ENCODE results near the gene GRIK3.

The GRIK3 gene

GRCh38 chr1:36981771-36982622, 52.3 kb downstream of the GRIK3 start:
- Histone ChIP-seq H3K36me3 (ENCODE audit: insufficient read depth, low read length) (no peaks in the 10 kb centered on the region), H3K27me3 (ENCODE audit: insufficient read depth, low read length) (no peaks in the 10 kb centered on the region), H3K4me3 (ENCODE audit: low read depth, low read length) (no peak overlapping the region), H3K4me1 (ENCODE audit: control insufficient read depth, insufficient read depth, low read length, unreplicated experiment) (no peaks in the 10 kb centered on the region), H2AFZ (ENCODE audit: low read length, unreplicated experiment) (no peak overlapping the region), H3K79me2 (ENCODE audit: control insufficient read depth, insufficient read depth, low read length, unreplicated experiment) (no peaks in the 10 kb centered on the region), H3K27ac (ENCODE audit: low read depth, low read length) (no peak overlapping the region)

DNA sequence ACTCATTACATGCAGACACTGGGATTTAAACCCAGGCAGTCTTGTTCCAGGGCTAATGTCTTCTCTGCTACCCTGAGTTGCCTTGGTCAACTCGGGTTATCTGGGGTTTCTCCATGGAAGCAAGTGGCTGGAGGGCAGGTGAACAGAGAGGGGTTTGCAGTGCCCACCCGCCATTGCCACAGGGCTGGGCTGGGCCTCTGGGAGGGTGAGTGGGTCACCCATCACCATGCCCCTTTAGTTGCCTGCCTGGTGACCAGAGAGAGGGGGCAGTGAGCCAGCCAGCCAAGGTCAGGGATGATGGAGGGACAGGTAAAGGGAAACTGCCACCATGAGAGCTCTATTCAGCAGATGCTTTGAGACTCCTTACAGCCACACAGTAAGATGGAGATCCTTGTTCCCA, 53.2 kb downstream of the GRIK3 start:
- no peak overlapping the region for H3K27ac ChIP-seq (ENCODE audit: low read depth, low read length)
- no peaks in the 10 kb centered on the region for H3K79me2 ChIP-seq (ENCODE audit: control insufficient read depth, insufficient read depth, low read length, unreplicated experiment)
- H3K4me1 ChIP-seq (ENCODE audit: control insufficient read depth, insufficient read depth, low read length, unreplicated experiment), result no peaks in the 10 kb centered on the region
- no peak overlapping the region for H3K4me3 ChIP-seq (ENCODE audit: low read depth, low read length)
- H3K36me3 ChIP-seq (ENCODE audit: insufficient read depth, low read length), result no peaks in the 10 kb centered on the region
- H3K27me3 ChIP-seq (ENCODE audit: insufficient read depth, low read length), result no peaks in the 10 kb centered on the region
- H2AFZ ChIP-seq (ENCODE audit: low read length, unreplicated experiment), result no peak overlapping the region

GRCh38 chr1:36977731-36978406, 56.4 kb downstream of the GRIK3 start:
- H3K36me3 ChIP-seq (ENCODE audit: insufficient read depth, low read length), result no peaks in the 10 kb centered on the region
- no peak overlapping the region for H3K4me3 ChIP-seq (ENCODE audit: low read depth, low read length)
- H3K4me1 ChIP-seq (ENCODE audit: control insufficient read depth, insufficient read depth, low read length, unreplicated experiment), result no peaks in the 10 kb centered on the region
- H3K27ac ChIP-seq (ENCODE audit: low read depth, low read length), result no peak overlapping the region
- no peaks in the 10 kb centered on the region for H3K79me2 ChIP-seq (ENCODE audit: control insufficient read depth, insufficient read depth, low read length, unreplicated experiment)
- no peak overlapping the region for H2AFZ ChIP-seq (ENCODE audit: low read length, unreplicated experiment)
- H3K27me3 ChIP-seq (ENCODE audit: insufficient read depth, low read length), result no peaks in the 10 kb centered on the region

DNA sequence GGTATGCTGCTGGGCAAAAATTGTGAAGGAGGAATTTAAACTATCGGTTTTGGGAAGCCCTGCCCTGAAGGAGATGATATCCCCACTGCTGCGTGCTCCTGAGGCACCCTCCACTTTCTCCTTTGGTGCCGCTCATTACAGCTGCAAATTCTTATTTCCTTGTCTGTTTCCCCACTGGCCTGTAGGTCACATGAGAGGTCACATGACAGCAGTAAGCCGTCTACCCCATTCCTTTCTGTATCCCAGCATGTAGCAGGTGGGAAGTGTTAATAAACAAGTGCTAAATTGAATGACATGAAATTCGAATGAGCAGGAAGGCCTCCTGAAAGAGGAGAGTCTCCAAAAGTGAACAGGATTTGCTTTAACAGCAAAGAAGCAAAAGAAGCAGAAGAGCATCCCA, 58.7 kb downstream of the GRIK3 start:
- no peaks in the 10 kb centered on the region for H3K79me2 ChIP-seq (ENCODE audit: control insufficient read depth, insufficient read depth, low read length, unreplicated experiment)
- H3K27ac ChIP-seq (ENCODE audit: low read depth, low read length), result no peak overlapping the region
- H3K4me3 ChIP-seq (ENCODE audit: low read depth, low read length), result no peak overlapping the region
- H3K36me3 ChIP-seq (ENCODE audit: insufficient read depth, low read length), result no peaks in the 10 kb centered on the region
- no peaks in the 10 kb centered on the region for H3K27me3 ChIP-seq (ENCODE audit: insufficient read depth, low read length)
- H2AFZ ChIP-seq (ENCODE audit: low read length, unreplicated experiment), result no peak overlapping the region
- H3K4me1 ChIP-seq (ENCODE audit: control insufficient read depth, insufficient read depth, low read length, unreplicated experiment), result no peaks in the 10 kb centered on the region

DNA sequence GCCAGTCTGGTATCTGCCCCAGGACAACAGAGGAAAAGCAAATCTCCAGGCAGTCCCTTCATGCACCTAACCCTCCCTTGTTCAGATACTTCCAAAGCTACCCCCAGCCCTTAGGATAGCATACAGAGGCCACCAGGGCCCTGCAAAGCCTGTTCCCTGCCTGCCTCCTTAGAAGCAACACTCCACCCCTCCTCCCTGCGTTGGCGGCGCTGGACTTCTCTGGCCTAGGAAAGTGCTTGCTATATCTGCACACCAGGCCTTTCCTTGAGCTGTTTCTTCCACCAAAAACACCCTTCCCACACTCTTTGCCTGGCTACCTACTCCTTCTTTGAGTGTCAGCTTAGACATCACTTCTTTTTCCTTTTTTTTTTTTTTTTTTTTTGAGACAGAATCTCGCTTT, 61.3 kb downstream of the GRIK3 start:
- H3K27ac ChIP-seq (ENCODE audit: low read depth, low read length), result no peak overlapping the region
- H3K79me2 ChIP-seq (ENCODE audit: control insufficient read depth, insufficient read depth, low read length, unreplicated experiment), result no peaks in the 10 kb centered on the region
- H3K36me3 ChIP-seq (ENCODE audit: insufficient read depth, low read length), result no peaks in the 10 kb centered on the region
- no peak overlapping the region for H3K4me3 ChIP-seq (ENCODE audit: low read depth, low read length)
- no peaks in the 10 kb centered on the region for H3K27me3 ChIP-seq (ENCODE audit: insufficient read depth, low read length)
- H3K4me1 ChIP-seq (ENCODE audit: control insufficient read depth, insufficient read depth, low read length, unreplicated experiment), result no peaks in the 10 kb centered on the region
- no peak overlapping the region for H2AFZ ChIP-seq (ENCODE audit: low read length, unreplicated experiment)

DNA sequence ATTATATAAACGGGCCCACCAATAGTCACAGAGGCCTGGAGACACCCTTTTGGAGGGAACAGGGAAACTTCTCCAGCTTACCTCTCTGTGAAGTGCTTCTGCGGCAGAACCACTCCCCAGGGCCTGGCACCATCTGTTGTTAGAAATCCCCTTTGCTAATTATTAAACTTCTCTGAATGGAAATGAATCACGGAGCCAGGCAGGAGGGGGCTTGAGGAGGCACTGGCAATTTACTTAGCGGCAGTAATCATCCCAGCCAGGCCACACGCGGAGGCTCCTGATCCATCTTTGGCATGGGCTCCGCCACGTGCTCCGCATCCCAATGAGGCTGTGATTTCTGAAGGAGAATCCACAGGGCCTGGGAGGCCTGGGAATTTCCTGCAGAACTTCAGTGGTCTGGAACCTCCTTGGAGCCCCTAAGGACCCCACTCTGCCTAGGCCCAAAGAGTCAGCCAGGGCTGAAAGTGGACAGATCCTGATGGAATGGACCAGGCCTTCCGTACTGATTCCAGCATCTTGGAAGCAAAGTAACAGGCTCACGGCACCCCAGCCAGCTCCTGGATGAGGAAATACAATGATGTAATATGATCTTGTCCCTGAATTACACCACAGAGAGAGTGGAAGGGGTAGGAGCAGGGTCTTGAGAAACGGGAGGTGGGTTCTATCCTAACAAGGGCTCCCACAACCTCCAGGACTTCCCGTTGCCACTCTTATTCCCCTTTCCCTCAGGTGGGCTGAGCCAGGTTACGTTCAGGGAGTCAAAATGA, 62.3 kb downstream of the GRIK3 start:
- Histone ChIP-seq H3K27ac (ENCODE audit: low read depth, low read length) (no peak overlapping the region), H3K4me1 (ENCODE audit: control insufficient read depth, insufficient read depth, low read length, unreplicated experiment) (no peaks in the 10 kb centered on the region), H3K27me3 (ENCODE audit: insufficient read depth, low read length) (no peaks in the 10 kb centered on the region), H2AFZ (ENCODE audit: low read length, unreplicated experiment) (no peak overlapping the region), H3K79me2 (ENCODE audit: control insufficient read depth, insufficient read depth, low read length, unreplicated experiment) (no peaks in the 10 kb centered on the region), H3K36me3 (ENCODE audit: insufficient read depth, low read length) (no peaks in the 10 kb centered on the region), H3K4me3 (ENCODE audit: low read depth, low read length) (no peak overlapping the region)

- Histone ChIP-seq H2AFZ (ENCODE audit: low read length, unreplicated experiment) (no peak overlapping the region), H3K27ac (ENCODE audit: low read depth, low read length) (no peak overlapping the region), H3K4me3 (ENCODE audit: low read depth, low read length) (no peak overlapping the region), H3K79me2 (ENCODE audit: control insufficient read depth, insufficient read depth, low read length, unreplicated experiment) (no peaks in the 10 kb centered on the region), H3K27me3 (ENCODE audit: insufficient read depth, low read length) (no peaks in the 10 kb centered on the region), H3K36me3 (ENCODE audit: insufficient read depth, low read length) (no peaks in the 10 kb centered on the region), H3K4me1 (ENCODE audit: control insufficient read depth, insufficient read depth, low read length, unreplicated experiment) (no peaks in the 10 kb centered on the region)
Measured at GRCh38 chr1:36968730-36969129, 65.6 kb downstream of the GRIK3 start.

DNA sequence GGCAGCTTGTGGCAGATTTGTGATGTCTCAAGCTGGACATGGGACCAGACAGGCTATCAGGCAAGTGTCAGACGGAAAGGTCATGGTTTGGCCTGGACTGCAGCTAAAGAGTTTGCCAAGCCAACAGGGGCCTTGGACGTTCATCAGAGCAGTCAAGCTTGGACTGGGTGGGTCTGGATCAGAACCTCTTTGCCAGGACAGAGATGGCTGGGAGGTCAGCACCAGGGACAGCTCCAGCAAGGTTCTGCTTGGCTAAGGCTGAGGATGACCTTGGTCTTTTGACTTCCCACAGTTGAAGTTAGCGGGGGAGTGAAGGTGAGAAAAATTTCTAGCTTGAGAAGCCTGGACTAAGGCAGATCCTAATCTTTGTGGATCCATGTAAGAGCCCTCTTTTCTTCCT, 68.1 kb downstream of the GRIK3 start:
- H3K36me3 ChIP-seq (ENCODE audit: insufficient read depth, low read length), result no peaks in the 10 kb centered on the region
- H3K4me3 ChIP-seq (ENCODE audit: low read depth, low read length), result no peak overlapping the region
- no peaks in the 10 kb centered on the region for H3K4me1 ChIP-seq (ENCODE audit: control insufficient read depth, insufficient read depth, low read length, unreplicated experiment)
- H3K27ac ChIP-seq (ENCODE audit: low read depth, low read length), result no peak overlapping the region
- H3K27me3 ChIP-seq (ENCODE audit: insufficient read depth, low read length), result no peaks in the 10 kb centered on the region
- H2AFZ ChIP-seq (ENCODE audit: low read length, unreplicated experiment), result no peak overlapping the region
- H3K79me2 ChIP-seq (ENCODE audit: control insufficient read depth, insufficient read depth, low read length, unreplicated experiment), result no peaks in the 10 kb centered on the region

DNA sequence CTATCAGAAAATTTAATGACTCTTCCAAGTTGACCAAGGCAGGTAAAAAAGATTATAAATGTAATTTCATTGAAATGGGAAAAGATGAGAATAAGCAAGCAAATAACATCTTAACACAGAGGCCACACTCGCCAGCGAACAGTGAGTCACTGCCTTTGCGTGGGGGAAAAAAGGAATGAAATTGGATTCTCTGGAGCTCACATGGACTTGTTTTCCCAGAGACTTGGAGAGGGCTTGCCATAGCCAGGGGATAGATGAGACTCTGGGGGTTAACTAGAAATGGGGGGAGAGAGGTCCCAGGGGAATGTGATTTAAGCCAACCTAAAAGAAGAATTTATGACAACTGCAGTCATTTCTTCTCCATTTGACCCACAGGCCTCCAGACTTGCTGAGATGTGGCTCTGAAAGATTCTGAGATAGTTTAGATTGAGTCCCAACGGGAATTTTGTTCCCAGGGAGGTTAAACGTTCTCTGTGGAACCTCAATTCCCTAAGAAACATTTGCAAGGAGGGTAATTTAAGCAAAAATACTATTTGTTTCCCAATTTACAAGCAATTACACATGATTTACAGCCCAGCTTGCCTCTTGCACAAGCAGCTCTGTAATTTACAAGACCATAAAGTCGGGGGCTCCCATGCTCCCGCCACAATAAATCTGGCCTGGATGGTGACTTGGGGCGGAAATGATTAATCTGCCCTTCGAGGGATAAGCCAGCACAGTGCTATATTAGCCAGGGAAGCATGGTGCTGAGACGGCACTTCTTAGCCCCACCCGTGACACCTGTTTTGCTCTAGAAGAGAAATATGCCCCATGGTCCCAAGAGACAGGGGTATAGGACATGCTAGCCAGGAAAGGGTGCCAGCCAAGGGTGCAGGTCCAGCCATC, 68.8 kb downstream of the GRIK3 start:
- H3K36me3 ChIP-seq (ENCODE audit: insufficient read depth, low read length), result no peaks in the 10 kb centered on the region
- H3K27me3 ChIP-seq (ENCODE audit: insufficient read depth, low read length), result no peaks in the 10 kb centered on the region
- H3K27ac ChIP-seq (ENCODE audit: low read depth, low read length), result no peak overlapping the region
- no peaks in the 10 kb centered on the region for H3K79me2 ChIP-seq (ENCODE audit: control insufficient read depth, insufficient read depth, low read length, unreplicated experiment)
- no peak overlapping the region for H3K4me3 ChIP-seq (ENCODE audit: low read depth, low read length)
- H3K4me1 ChIP-seq (ENCODE audit: control insufficient read depth, insufficient read depth, low read length, unreplicated experiment), result no peaks in the 10 kb centered on the region
- H2AFZ ChIP-seq (ENCODE audit: low read length, unreplicated experiment), result no peak overlapping the region

DNA sequence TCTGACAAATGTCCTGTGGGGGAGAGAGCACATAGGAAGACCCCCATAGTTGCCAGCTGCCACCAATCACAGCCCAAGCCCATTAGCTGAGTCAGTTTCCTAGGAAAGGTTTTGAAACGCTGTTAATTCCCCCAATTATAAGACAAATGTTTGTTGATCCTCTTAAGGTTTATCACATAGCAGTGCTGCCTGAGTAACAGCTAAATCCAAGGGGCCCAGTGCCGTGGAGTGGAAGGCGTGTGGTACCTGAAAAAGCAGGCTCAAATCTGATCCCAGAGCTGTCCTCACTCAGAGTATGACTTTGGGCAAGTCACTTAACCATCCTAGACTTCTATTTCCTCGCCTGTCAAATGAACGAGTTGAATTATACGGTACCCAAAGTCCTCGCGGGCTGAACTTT, 69.5 kb downstream of the GRIK3 start:
- Histone ChIP-seq H3K79me2 (ENCODE audit: control insufficient read depth, insufficient read depth, low read length, unreplicated experiment) (no peaks in the 10 kb centered on the region), H3K36me3 (ENCODE audit: insufficient read depth, low read length) (no peaks in the 10 kb centered on the region), H3K4me3 (ENCODE audit: low read depth, low read length) (no peak overlapping the region), H3K27ac (ENCODE audit: low read depth, low read length) (no peak overlapping the region), H3K4me1 (ENCODE audit: control insufficient read depth, insufficient read depth, low read length, unreplicated experiment) (no peaks in the 10 kb centered on the region), H2AFZ (ENCODE audit: low read length, unreplicated experiment) (no peak overlapping the region), H3K27me3 (ENCODE audit: insufficient read depth, low read length) (no peaks in the 10 kb centered on the region)
